ENCODE measurements around the gene DGKG.

DGKG gene

DNA sequence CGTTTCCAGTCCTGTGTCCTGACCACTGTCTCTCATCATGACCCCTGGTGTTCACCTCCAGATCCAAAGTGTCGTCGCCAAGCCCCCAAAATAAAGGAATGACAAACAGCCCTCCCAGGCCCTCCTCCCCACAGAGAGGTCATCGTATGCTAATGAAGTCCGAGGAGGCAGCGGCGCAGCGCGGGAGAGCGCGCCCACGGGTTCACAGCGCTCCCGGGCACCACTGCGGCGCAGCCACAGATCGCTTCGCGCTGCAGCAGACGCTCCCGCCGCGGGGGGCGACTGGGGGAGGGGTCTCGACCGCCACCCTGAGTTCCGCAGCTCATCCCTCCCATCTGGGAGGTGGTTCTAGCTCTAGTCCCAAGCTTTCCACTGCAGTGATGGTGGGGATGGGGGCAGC is 1.3 kb downstream of the DGKG start:
- no peak overlapping the region for H2AFZ ChIP-seq (ENCODE audit: low read length)
- no peaks in the 10 kb centered on the region for H3K79me2 ChIP-seq (ENCODE audit: insufficient read depth, low read length)
- no peaks in the 10 kb centered on the region for H3K9me3 ChIP-seq (ENCODE audit: insufficient read depth, low read depth, low read length)
- no peak overlapping the region for H3K9ac ChIP-seq (ENCODE audit: low read depth, low read length, poor library complexity, severe bottlenecking)
- no peaks in the 10 kb centered on the region for H3K9me2 ChIP-seq (replicated peaks; ENCODE audit: low read depth, low read length)
- no peak overlapping the region for H3K4me3 ChIP-seq (ENCODE audit: low read length, poor library complexity, severe bottlenecking)
- no peaks in the 10 kb centered on the region for H3F3A ChIP-seq (ENCODE audit: low read depth)
- H3K4me1 ChIP-seq (ENCODE audit: insufficient read depth, low read length, poor library complexity, severe bottlenecking) = no peaks in the 10 kb centered on the region
- H3K4me2 ChIP-seq (ENCODE audit: low read depth, low read length, poor library complexity, severe bottlenecking) = no peak overlapping the region
- no peaks in the 10 kb centered on the region for H4K20me1 ChIP-seq (ENCODE audit: insufficient read depth, low read length, poor library complexity, severe bottlenecking)
- no peak for TF ChIP-seq EZH2phosphoT487 (IDR thresholded peaks at IDR 0.05; ENCODE audit: borderline replicate concordance)
- TF ChIP-seq, protein P1, sequence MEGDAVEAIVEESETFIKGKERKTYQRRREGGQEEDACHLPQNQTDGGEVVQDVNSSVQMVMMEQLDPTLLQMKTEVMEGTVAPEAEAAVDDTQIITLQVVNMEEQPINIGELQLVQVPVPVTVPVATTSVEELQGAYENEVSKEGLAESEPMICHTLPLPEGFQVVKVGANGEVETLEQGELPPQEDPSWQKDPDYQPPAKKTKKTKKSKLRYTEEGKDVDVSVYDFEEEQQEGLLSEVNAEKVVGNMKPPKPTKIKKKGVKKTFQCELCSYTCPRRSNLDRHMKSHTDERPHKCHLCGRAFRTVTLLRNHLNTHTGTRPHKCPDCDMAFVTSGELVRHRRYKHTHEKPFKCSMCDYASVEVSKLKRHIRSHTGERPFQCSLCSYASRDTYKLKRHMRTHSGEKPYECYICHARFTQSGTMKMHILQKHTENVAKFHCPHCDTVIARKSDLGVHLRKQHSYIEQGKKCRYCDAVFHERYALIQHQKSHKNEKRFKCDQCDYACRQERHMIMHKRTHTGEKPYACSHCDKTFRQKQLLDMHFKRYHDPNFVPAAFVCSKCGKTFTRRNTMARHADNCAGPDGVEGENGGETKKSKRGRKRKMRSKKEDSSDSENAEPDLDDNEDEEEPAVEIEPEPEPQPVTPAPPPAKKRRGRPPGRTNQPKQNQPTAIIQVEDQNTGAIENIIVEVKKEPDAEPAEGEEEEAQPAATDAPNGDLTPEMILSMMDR (conservative IDR thresholded peaks at IDR 0.05; ENCODE audit: low read length) = no peak
- peaks cover 33% of the 10 kb centered on the region for H3K27me3 ChIP-seq (ENCODE audit: insufficient read depth, low read length, poor library complexity, severe bottlenecking)
- no peaks in the 10 kb centered on the region for H3K36me3 ChIP-seq (ENCODE audit: insufficient read depth, low read length)

DNA sequence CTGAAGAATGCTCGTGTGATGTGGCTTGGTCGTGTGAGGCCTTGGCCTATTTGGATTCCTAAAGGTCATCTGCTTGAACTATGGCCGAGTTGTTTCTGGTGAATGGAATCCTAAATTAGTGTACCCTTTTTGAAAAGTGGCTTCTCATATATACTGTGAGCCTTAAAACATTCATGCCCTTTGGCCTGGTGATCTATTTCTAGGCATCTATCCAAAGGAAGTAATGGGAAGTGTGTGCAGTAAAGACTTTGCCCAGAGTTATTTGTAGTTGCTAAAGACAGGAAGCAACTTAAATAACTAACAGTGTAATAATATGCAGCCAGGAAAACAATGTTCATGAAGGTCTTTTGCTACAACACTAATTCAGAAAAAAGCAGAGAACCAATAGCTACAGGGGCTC is 3.0 kb downstream of the DGKG start:
- Histone ChIP-seq H3K9ac (ENCODE audit: low read depth, low read length, poor library complexity, severe bottlenecking) (no peak overlapping the region), H2AFZ (ENCODE audit: low read length) (no peak overlapping the region), H3K4me2 (ENCODE audit: low read depth, low read length, poor library complexity, severe bottlenecking) (no peak overlapping the region), H3K4me3 (ENCODE audit: low read length, poor library complexity, severe bottlenecking) (no peak overlapping the region), H3K9me2 (replicated peaks; ENCODE audit: low read depth, low read length) (no peaks in the 10 kb centered on the region), H4K20me1 (ENCODE audit: insufficient read depth, low read length, poor library complexity, severe bottlenecking) (no peaks in the 10 kb centered on the region), H3K4me1 (ENCODE audit: insufficient read depth, low read length, poor library complexity, severe bottlenecking) (no peaks in the 10 kb centered on the region), H3F3A (ENCODE audit: low read depth) (no peaks in the 10 kb centered on the region), H3K36me3 (ENCODE audit: insufficient read depth, low read length) (no peaks in the 10 kb centered on the region), H3K79me2 (ENCODE audit: insufficient read depth, low read length) (no peaks in the 10 kb centered on the region), H3K9me3 (ENCODE audit: insufficient read depth, low read depth, low read length) (no peaks in the 10 kb centered on the region), H3K27me3 (ENCODE audit: insufficient read depth, low read length, poor library complexity, severe bottlenecking) (peaks cover 33% of the 10 kb centered on the region)
- no peak for TF ChIP-seq EZH2phosphoT487 (IDR thresholded peaks at IDR 0.05; ENCODE audit: borderline replicate concordance)
- TF ChIP-seq, protein P1 (conservative IDR thresholded peaks at IDR 0.05; ENCODE audit: low read length) = no peak

DNA sequence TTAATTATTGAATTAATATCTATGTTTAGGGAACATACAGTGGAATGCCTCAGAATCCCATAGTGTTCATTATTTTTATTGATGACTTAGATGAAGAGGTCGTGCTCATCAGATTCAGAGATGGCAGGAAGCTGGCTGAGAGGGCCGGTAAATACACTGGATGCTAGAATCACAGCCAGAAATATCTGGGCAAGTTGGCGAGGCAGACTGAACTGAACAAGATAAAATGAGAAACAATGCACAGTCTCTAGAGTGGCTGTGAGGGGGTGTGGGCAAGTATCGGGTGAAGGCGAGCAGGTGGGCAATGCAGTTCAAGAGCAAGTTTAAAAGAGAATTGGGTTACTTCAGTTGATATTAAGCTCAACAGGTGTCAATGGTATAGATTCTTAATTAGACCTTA is 5.9 kb downstream of the DGKG start:
- Histone ChIP-seq H3K4me2 (ENCODE audit: low read depth, low read length, poor library complexity, severe bottlenecking) (no peak overlapping the region), H3K9me3 (ENCODE audit: insufficient read depth, low read depth, low read length) (no peaks in the 10 kb centered on the region), H3K9me2 (replicated peaks; ENCODE audit: low read depth, low read length) (no peaks in the 10 kb centered on the region), H3F3A (ENCODE audit: low read depth) (no peaks in the 10 kb centered on the region), H3K79me2 (ENCODE audit: insufficient read depth, low read length) (no peaks in the 10 kb centered on the region), H3K27me3 (ENCODE audit: insufficient read depth, low read length, poor library complexity, severe bottlenecking) (peaks cover 8% of the 10 kb centered on the region), H3K9ac (ENCODE audit: low read depth, low read length, poor library complexity, severe bottlenecking) (no peak overlapping the region), H4K20me1 (ENCODE audit: insufficient read depth, low read length, poor library complexity, severe bottlenecking) (no peaks in the 10 kb centered on the region), H2AFZ (ENCODE audit: low read length) (no peak overlapping the region), H3K36me3 (ENCODE audit: insufficient read depth, low read length) (no peaks in the 10 kb centered on the region), H3K4me3 (ENCODE audit: low read length, poor library complexity, severe bottlenecking) (no peak overlapping the region), H3K4me1 (ENCODE audit: insufficient read depth, low read length, poor library complexity, severe bottlenecking) (no peaks in the 10 kb centered on the region)
- no peak for TF ChIP-seq EZH2phosphoT487 (IDR thresholded peaks at IDR 0.05; ENCODE audit: borderline replicate concordance)

- H4K20me1 ChIP-seq (ENCODE audit: insufficient read depth, low read length, poor library complexity, severe bottlenecking) = no peaks in the 10 kb centered on the region
- no peaks in the 10 kb centered on the region for H3K4me1 ChIP-seq (ENCODE audit: insufficient read depth, low read length, poor library complexity, severe bottlenecking)
- H3K4me3 ChIP-seq (ENCODE audit: low read length, poor library complexity, severe bottlenecking) = no peak overlapping the region
- H3K36me3 ChIP-seq (ENCODE audit: insufficient read depth, low read length) = no peaks in the 10 kb centered on the region
- no peaks in the 10 kb centered on the region for H3F3A ChIP-seq (ENCODE audit: low read depth)
- no peak overlapping the region for H2AFZ ChIP-seq (ENCODE audit: low read length)
- H3K9me2 ChIP-seq (replicated peaks; ENCODE audit: low read depth, low read length) = no peaks in the 10 kb centered on the region
- no peak overlapping the region for H3K4me2 ChIP-seq (ENCODE audit: low read depth, low read length, poor library complexity, severe bottlenecking)
- H3K9me3 ChIP-seq (ENCODE audit: insufficient read depth, low read depth, low read length) = no peaks in the 10 kb centered on the region
- TF ChIP-seq, protein P1 (conservative IDR thresholded peaks at IDR 0.05; ENCODE audit: low read length) = no peak
- no peak for TF ChIP-seq EZH2phosphoT487 (IDR thresholded peaks at IDR 0.05; ENCODE audit: borderline replicate concordance)
- H3K27me3 ChIP-seq (ENCODE audit: insufficient read depth, low read length, poor library complexity, severe bottlenecking) = no peaks in the 10 kb centered on the region
- no peak overlapping the region for H3K9ac ChIP-seq (ENCODE audit: low read depth, low read length, poor library complexity, severe bottlenecking)
- H3K79me2 ChIP-seq (ENCODE audit: insufficient read depth, low read length) = no peaks in the 10 kb centered on the region
These were observed 7.9 kb downstream of the DGKG start for GRCh38 chr3:186354100-186354499.
